HG03565 (cell line): ENCODE data around the gene B3GLCT.
"Not testable (repeated sequence)": the region's sequence is repeated elsewhere in the genome, so short reads cannot be mapped to it uniquely, and the experiment has no call there.

ENCODE experiments used
- ATAC-seq: cut with Tn5 transposase; IDR thresholded peaks from one replicate; pipeline ENCODE4 v1.9.1; 2021; ENCODE audit warnings: mild to moderate bottlenecking, moderate library complexity; ENCODE audit not compliant: unreplicated experiment

Gene B3GLCT

DNA sequence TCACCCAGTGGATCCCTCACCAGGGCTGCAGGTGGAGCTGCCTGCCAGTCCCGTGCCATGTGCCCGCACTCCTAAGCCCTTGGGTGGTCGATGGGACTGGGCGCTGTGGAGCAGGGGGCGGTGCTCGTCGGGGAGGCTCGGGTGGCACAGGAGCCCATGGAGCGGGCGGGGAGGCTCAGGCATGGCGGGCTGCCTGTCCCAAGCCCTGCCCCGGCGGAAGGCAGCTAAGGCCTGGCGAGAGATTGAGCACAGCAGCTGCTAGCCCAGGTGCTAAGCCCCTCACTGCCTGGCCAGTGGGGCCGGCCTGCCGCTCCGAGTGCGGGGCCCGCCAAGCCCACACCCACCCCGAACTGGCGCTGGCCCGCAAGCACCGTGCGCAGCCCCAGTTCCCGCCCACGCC lies 16.8 kb upstream of the B3GLCT start:
- no peak for ATAC-seq

DNA sequence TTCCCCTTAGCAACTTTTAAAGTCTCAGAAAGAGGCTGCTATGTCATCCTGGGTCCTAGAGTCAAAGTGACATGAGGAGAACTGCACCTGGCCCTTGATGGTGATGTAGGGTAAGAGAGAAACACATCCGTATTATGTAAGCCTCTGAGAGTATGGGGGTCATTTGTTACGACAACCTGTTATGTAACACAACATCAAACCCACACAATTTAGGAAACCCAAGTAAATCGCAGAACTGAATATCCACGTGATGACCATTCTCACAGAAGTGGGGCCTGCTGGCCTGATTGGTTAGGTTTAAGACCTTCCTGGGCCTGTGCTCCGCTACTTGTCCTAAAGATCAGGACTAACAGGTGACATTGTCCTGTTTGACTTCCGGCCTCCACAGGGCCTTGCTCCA lies 15.3 kb upstream of the B3GLCT start:
- no peak for ATAC-seq

DNA sequence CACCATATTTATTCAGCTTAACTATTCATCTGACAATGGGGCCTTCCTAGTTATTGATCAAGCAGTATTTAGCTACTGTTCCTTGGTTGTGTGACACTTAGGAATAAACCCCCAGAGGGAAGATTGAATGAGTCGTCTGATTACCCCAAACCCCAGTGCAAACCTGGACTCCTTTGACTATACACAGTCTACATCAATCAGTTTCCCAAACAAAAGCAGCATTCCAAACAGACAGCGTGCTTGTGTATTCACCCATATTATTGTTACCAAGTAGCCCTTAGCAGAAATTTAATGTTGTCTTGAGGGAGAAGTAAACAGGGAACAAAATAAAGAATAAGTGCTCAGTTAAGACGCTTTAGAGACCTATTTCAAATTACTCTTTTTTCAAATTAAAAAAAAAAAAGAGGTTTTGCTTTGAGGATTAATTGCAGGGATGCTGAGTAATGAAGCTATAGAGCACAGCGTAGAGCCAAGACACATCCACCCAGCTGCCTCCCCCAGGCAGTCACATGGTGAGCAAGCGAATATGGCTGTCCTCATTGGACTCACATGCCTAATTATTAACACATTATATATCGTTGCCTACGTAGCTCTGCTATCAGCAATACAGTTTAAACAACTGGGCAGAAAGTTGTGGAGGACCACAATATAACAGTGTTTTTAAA lies 14.7 kb upstream of the B3GLCT start:
- no peak for ATAC-seq

DNA sequence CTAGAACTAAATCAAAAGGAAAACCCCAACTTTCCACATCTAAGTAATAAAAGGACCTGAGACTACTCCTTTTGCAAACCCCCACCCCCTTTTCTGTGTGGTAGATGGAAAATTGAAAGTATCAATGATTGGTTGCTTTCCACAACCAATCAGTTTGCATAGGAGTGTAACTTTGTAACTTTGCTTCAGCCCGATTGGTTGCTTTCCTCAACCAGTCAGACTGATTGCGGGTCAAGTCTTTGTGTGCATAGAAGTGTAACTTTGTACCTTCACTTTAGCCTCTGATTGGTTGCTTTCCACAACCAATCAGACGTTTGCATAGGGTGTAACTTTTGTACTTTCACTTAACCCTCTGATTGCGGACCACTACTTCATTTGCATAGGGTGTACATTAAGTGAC lies 8.0 kb upstream of the B3GLCT start:
- ATAC-seq, result no peak

DNA sequence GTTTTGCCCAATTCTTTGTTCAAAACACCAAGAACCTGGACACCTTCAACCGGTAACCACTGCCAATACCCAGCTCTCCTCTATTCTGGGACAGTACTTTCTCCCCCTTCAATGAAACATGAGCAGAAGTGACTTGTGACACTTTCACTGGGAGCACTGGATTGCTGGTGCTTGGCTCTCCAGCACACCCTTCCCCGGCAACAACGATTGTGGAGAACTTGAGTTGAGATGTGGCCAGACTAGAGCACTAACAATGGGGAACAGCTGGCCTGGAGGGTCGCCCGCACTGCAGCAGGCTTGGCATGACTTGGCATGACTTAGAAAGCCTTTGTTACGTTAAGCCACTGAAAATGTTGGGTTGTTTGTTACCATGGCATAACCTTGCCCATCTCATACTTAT lies 7.5 kb upstream of the B3GLCT start:
- ATAC-seq, result no peak

DNA sequence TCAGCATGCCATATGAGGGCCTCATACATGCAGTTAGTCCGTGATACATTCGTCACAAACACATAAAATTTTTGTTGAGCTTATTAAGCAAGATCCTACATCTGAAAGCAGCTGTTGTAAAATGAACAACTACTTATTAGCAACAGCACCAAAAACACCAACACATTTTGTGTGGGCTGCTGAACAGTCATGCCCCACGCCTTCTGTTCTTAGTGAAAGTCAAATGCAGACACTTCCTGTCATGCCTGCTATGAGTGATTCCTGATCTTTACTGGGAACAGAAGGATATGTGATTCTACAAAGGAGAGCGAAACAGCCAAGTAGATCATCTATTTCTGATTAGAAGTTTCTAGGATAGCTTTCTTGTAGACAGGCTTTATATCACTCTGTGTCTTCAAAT lies 4.2 kb upstream of the B3GLCT start:
- no peak for ATAC-seq

DNA sequence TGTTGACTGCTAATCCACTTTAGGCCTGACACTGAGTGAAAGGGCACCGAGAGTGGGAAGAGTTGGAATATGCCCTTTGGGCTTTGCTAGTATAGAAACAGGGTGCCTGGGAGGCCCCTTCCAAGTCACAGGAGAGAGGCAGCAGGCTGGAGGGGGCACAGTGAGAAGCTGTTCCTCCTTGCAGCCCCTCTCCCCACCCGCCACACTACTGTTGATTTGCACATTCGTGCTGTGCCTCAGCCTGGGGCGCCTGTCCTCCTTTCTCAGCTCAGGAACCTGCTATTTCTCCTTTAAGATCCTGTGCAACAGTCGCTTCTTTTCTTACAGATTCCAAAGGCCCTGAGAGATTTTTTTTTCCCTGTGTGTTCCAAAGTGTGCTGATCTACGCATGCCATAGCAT lies 2.8 kb upstream of the B3GLCT start:
- no peak for ATAC-seq

DNA sequence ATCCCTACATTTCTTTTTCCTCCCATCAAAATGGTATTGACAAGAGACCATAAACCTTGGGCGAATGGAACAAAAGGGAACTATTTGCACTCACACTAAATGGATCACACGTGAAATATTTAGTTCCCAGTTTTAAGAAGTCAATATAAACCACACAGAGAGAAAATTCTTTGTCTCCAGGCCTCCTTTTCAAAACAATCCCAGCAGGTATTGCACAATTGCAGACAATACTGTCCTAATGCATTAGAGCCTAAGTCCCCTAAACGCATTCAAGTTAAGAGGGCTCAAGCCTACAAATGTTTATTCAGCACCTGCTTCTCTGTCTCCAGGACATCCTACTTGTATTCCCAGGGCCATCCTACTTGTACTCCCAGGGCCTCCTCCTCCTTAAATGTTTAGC lies 1.3 kb upstream of the B3GLCT start:
- ATAC-seq, result no peak

DNA sequence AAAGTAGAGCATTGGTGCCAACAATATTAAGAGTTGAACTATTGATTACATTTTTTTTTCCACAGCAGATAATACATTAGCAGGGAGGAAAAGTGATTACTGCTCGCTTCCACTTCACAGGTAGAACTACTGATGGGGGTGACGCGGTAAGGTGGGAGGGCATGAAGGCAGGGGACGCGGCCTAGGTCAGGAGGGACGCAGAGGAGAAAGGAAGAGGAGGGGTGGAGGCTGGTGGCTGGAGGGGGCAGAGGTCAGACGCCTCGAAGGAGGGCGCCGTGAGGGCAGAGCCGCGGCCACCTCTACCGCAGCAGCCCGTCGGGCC lies 287 bp upstream of the B3GLCT start:
- ATAC-seq, result no peak

DNA sequence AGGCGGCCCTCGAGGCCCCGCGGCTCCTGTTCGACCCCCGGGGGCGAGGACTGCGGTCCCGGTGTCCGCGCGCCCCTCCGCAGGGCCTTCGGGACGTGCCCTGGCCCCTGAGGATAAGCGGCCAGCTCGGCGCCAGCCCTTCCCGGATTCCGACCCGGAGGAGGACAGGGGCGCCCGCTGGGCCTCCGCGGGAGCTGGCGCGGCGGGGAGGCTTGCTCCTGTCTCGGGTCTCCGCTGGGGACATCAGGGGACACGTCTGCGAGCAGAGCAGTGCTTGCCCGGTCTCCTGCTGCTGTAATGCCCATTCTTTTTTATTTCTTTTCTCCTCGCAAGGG lies 829 bp downstream of the B3GLCT start:
- peak; percentile 6 for ATAC-seq

DNA sequence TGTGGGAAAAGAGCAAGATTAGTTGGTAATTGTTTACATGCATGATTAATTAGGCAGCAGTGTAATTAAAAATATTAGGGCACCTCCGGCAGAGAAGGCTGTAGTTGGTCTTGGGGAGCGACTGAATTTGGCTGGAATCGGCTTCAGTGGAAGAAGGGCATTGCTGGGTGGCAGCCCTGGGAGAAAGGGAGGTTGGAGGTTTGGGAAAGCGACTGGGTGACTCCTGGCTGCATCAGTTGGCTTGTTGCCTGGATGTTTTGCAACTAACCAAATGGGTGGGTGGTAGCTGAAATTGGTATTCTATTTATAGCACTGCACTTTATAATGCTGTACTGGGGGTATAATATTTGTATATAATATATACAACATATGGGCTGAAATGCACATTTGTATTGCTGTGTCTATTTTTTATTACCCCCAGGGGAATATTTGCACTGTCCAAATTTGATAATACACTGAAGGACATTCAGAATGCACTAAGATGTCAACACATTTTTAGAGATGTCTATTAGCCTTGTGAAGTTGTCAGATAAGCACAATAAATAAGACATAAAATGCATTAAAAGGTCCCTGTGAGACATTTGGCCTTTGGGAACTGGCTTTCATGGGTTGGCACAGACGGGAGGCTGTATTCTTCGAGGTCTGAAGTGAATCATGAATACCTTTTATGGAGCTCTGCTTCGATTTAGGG lies 1.7 kb downstream of the B3GLCT start:
- ATAC-seq, result no peak

DNA sequence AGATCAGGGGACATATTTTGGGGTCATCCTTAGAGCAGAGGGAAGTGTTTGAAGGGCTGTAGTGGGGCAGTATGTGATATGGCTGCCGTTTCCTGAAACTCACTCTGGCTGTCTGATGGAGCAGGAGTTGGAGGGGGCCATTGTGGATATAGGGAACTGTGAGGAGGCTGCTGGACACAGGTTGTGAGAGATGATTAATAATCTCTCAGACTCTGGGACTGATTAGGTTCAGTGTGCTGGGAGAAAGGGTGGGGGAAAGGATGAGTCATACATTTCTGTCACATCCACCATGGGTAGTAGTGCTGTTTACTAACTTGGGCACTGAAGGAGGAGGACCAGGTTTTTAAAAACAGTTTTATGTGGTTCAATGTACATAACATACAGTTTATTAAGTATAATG lies 4.8 kb downstream of the B3GLCT start:
- ATAC-seq, result no peak

DNA sequence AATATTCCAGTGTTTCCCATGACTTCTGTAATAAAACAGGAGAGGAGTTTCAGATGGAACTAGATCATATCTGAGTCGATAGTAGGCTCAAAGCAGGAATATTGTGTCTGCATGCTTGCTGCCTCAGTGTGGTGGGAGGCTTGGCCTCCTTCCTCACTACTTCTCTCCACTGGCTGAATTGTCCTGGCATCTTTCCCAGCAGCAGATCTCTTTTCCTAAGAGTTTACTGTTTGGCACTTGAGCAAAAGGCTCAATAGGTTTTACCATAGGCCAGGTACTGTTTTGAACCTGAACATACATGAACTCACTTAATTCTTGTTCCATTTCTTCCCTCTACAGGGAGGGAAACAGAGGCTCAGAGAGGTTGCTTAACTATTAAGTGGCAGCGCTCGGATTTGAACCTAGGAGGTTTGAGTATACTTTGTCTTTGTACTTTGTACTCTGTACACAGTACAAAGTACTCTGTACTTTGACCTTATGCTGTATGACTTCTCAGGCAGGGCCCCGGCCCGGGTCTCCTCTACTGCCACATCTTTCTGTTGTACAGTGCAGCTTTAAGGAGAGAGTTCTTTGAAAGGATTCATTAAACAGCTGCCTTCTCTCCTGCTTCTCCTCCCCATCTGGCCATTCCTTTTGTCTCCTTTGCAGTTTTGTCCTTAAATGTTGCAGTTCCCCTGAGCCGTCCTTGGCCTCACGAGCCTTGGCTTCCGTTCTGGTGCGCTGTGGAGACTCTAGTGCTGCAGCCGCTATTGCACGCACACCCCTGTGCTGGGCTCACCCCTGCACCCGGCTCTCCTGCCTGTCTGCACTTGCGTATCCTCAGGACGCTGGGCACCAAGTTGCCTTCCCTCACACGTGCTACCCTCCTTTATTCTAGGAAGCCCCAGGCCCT lies 8.1 kb downstream of the B3GLCT start:
- no peak for ATAC-seq

DNA sequence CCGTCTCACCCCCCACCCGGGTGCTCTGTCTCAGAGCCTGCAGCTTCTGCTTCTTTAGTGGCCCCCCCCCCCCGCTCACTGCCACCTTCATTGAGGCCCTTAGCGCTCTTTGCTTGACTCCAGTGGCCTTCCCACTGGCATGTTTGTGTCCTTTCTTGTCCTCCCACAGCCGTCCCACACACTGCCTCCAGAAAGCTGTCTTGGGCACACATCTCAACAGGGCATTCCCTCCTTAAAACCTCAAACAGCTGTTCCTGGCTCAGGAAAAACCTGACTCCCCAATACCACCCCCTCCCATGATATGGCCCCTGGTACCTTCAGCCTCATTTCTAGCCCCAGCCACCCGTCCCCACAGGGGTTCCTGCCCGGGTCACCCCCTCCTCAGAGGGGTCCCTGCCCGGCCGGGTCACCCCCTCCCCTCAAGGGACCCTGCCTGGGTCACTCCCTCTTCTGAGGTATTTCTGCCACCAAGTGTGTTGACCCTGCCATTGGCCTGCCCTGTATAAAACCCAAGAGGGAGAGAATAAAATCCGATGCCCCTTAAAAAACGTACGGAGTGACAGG lies 8.9 kb downstream of the B3GLCT start:
- no peak for ATAC-seq

DNA sequence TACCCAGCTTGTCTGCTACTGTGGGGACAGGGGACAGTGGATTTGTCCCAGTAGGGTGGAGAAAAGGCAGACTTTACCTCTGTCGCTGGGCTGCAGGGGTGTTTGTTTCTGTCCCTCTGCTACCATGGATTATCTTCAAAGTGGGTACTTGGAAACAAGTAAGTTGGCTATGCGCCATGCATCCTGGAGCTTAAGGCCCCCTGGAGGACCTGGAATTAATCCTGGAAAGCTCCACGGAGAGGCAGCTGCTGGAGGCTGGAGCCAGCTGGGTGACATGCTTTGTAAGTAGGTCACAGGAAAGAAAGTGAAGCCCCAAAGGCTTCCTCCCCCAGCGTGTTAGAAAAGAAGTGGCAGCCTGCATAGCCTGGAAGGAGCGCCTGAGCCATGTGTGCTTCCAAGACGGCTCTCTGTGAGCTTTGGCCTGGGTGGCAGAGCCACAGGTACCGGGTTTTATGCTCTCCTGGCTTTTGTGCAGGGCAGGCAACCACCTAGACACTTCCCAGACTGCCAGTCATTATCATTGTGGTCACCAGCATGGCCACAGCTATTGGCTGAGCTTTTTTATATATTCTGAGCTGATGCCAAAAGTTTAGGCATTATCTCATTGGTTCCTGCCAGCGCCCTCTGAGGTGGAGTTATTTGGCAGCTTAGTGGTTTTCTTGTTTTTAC lies 9.5 kb downstream of the B3GLCT start:
- no peak for ATAC-seq

DNA sequence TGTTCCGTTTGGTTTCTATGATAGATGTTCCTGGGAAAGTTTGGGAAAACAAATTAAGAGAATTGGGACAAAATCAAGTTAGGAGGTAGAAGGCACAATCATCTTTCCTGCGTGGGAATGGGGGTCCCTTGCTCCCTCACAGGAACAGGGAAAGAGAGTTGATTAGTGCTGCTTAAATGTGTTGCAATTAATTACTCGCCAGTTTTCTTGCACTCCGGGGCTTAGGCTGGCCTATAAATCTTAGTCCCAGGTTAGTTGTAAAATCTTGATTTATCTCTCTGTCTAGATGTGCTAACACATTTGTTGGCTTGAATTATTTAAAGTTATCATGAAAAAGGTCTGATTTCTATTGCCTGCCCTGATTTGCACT lies 10.1 kb downstream of the B3GLCT start:
- no peak for ATAC-seq

DNA sequence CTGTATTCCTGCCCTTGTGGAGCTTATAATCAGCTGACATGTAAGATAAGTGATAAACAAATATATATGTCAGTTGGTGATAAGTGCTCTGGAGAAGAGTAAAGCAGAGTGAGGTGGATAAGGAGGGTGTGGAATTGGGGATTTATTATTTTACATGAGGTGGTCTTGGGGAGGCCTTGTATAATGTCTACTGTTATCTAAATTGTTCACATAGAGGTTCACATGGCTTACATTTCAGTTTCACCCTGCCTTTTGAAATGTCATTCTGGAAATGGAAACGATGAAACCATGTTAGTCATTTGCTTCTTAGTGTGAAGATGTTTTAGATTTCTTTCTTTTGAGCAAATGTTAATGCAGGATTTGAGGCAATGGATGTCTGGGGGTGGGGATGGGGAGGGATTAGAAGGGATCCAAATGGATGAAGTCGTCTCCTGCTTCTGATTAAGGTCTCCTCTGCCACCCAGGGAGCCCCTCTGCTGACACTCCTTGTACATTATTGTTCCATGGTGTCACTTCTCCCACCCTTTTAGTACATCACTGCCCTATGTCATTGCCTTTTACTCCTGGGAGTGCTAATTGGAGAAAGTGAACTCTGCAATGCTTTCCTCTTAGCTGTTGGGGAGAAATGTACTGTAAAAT lies 14.0 kb downstream of the B3GLCT start:
- ATAC-seq, result no peak

DNA sequence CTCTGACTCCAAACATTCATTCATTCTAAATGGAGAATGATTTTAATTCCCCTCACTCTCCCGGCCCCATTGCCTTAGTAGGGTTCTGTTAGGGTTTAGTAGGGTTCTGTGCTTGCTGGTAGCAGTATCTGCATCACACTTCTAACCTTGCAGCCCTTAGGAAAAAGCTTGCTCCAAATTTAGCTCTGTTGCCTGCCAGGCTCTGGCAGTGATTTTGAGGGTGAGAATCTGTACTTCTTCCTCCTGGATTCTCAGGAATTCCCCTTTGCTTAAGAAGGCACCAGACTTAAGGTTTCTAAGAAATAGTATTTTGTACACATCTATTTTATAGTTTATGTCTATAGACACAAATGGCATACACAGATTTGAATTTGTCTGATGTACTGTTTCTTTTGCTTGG lies 14.7 kb downstream of the B3GLCT start:
- ATAC-seq, result no peak

DNA sequence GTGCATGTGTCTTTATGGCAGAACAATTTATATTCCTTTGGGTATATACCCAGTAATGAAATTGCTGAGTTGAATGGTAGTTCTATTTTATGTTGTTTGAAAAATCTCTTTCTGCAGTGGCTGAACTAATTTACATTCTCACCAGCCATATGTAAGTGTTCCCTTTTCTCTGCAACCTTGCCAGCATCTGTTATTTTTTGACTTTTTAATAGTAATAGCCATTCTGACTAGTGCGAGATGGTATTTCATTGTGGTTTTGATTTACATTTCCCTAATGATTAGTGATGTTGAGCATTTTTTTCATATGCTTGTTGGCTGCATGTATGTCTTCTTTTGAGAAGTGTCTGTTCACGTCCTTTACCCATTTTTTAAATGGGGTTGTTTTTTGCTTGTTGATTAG lies 17.1 kb downstream of the B3GLCT start:
- ATAC-seq, result not testable (repeated sequence)

DNA sequence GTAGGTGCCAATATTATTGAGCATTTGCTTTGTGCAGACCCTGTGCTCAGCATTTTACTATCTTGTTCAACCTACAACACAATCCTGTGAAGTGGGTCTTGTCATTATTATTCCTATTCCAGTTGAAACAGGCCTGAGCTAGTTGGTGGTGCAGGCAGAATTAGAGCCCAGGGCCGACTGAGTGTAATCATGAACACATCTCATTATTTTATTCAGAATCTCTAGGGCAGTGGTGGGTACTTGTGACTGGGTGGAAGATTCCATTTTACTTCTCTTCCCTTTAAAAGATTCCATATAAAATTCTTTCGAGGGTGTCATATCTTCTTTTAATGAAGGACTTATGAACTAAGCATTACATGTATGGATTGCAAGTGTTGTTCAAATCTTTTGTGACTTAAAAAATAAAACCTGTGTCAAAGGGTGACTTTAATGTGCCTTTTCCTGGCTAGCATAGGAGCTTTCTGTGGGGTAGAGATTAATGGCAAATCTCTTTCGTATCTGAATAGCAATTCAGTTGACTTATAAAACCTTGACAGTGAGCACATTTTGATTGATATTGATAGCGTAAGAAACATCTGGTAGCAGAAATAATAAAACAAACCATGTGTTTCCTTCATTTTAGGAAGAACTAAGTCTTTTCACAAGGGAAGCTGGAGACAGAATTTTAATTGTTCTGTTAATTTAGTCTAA lies 20.3 kb downstream of the B3GLCT start:
- ATAC-seq, result no peak
